ENCODE data around the gene GNAI3. TPM values are rescaled to one million over a fixed set of nuclear protein-coding genes. Genes with fewer than 3 reads are reported as not detected.
A peak's percentile ranks its signal among the peaks of the same experiment; 100 is the strongest.

The GNAI3 gene
- total and polyA plus RNA-seq, 2 of the 8 experiments (the other 6 are each of a cell fraction or from before 2014, with no cell fraction given) = 4.0 to 9.8 TPM

DNA sequence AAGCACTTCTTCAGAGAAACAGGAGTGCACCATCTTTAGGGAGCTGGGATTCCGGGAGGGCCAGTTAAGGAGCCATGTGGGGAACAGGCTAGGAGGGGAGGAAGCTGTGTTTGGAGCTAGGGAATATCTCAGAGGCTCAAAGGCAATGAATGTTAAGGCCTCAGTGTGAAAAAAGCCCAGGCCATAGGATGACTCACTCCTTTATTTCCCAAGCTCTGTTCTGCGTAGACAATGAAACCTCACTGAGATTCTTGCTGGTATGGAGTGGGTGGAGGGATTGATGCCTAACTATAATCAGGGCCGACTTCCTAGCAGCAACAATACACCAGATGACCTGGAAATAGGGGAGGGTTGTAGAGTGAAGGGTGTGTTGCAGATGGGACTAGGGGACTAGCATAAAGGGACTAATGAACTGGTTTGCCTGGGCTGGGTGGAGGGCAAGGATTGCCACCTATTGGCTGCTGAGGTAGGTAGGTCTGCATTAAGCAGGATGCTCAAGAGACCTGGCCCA, 68.9 kb downstream of the GNAI3 start:
- Histone ChIP-seq H3K79me1 (ENCODE audit: low read depth, low read length) (peaks cover 7% of the 10 kb centered on the region), H2BK15ac (ENCODE audit: low read length) (0 out of 2 replicates have a peak overlapping the region, but pooled peaks have one; percentile 40), H3K36me3 (ENCODE audit: control insufficient read depth in 2 of 4, insufficient read depth in 4 of 4, low read length in 3 of 4) (no peaks in the 10 kb centered on the region), H2BK5ac (ENCODE audit: low read depth, low read length) (no peak overlapping the region), H3K4me1 (replicated peaks in 1 of 4; ENCODE audit: control insufficient read depth in 3 of 4, insufficient read depth in 4 of 4, low read length in 3 of 4) (peaks cover 4 to 23% (median 12%) of the 10 kb centered on the region in 4 experiments), H3K56ac (replicated peaks; ENCODE audit: insufficient read length, low read depth, low read length) (no peak overlapping the region), H4K8ac (ENCODE audit: extremely low read depth, insufficient read depth, low read length) (no peak overlapping the region), H2BK20ac (ENCODE audit: low read length) (peak overlapping the region; percentile 25; the same call in 1 of the 2 replicates), H3K79me2 (ENCODE audit: control insufficient read depth in 1 of 2, insufficient read depth in 2 of 2, low read length in 2 of 2) (peaks cover 0 to 14% of the 10 kb centered on the region in 2 experiments; a peak in 2 of 4 replicates), H3K4ac (replicated peaks; ENCODE audit: insufficient read length, low read depth, low read length) (no peak overlapping the region), H2AFZ (ENCODE audit: low read length) (peak overlapping the region; percentile 91; the same call in 1 of the 2 replicates), H3K9me3 (ENCODE audit: insufficient read depth in 2 of 2, low read depth in 1 of 2, low read length in 1 of 2) (no peaks in the 10 kb centered on the region), H3K4me2 (ENCODE audit: insufficient read depth in 1 of 2, low read depth in 2 of 2, low read length in 2 of 2) (peak overlapping the region; percentile 15 to 30; a peak in 3 of 4 replicates), H2BK120ac (replicated peaks; ENCODE audit: low read depth, low read length) (no peak overlapping the region), H4K5ac (ENCODE audit: insufficient read length, low read depth, low read length) (no peak overlapping the region), H3K4me3 (ENCODE audit: extremely low read depth in 1 of 4, insufficient read depth in 2 of 4, low read depth in 3 of 4, low read length in 4 of 4) (no peak overlapping the region), H2AK5ac (ENCODE audit: low read depth, low read length) (no peak overlapping the region), H4K91ac (replicated peaks; ENCODE audit: insufficient read length, low read length) (no peak overlapping the region), H3K18ac (ENCODE audit: extremely low read depth, low read length) (no peak overlapping the region; the same call in 1 of the 2 replicates), H4K20me1 (replicated peaks in 1 of 2; ENCODE audit: control insufficient read depth in 1 of 2, insufficient read depth in 2 of 2, low read length in 2 of 2) (peaks cover 0 to 11% of the 10 kb centered on the region in 2 experiments), H3K27ac (ENCODE audit: low read depth, low read length) (peak overlapping the region; percentile 26; the same call in 1 of the 2 replicates), H3K9ac (replicated peaks in 1 of 4; ENCODE audit: extremely low read depth in 1 of 4, low read depth in 3 of 4, low read length in 3 of 4) (no peak overlapping the region), H3K23ac (ENCODE audit: insufficient read length) (no peak overlapping the region), H3K27me3 (replicated peaks in 1 of 4; ENCODE audit: control insufficient read depth in 3 of 4, extremely low read depth in 1 of 4, insufficient read depth in 3 of 4, low read length in 3 of 4) (no peaks in the 10 kb centered on the region), H3K14ac (ENCODE audit: insufficient read length) (no peak overlapping the region), H2BK12ac (ENCODE audit: low read depth, low read length) (0 out of 2 replicates have a peak overlapping the region, but pooled peaks have one; percentile 70), H3K23me2 (ENCODE audit: low read depth, low read length) (peaks cover 16% of the 10 kb centered on the region)
- DNase-seq (ENCODE audit: low read depth in 1 of 2, low spot score in 2 of 2) (no peak), FAIRE-seq (no peak)
- ChIA-PET POLR2A (ENCODE audit: partially characterized antibody) (interaction anchor here (1.2 to 2.0 kb wide), 6 partner anchors 8 to 69 kb away, joined by 3 to 11 read pairs (median 7); partner anchors contain the start of gene GNAI3), CTCF (ENCODE audit: partially characterized antibody) (interaction anchor here (0.7 to 6.8 kb wide), 18 partner anchors 9 to 159 kb away, joined by 3 to 92 read pairs (median 4); no protein-coding TSS in a partner anchor)
- 39% methylated on average over 3 of the region's 3 CpGs; no CpG with 5 or more reads in 1 of the 2 experiments for WGBS, 2 experiments (ENCODE audit: extremely low coverage in 1 of 2, insufficient coverage in 1 of 2, insufficient read length in 1 of 2, insufficient replicate concordance in 2 of 2, low coverage in 1 of 2, low lambda C conversion rate in 2 of 2, missing lambda C conversion rate in 1 of 2)
- TF ChIP-seq BCL11A (IDR thresholded peaks at IDR 0.05; ENCODE audit: low read depth in 2 of 2, low read length in 2 of 2) (no peak), RXRA (IDR thresholded peaks at IDR 0.05; ENCODE audit: insufficient read depth, low read depth, low read length) (no peak), MAX (IDR thresholded peaks at IDR 0.05) (peak; percentile 16; the same call in 1 of the 2 replicates), SP1 (IDR thresholded peaks at IDR 0.05; ENCODE audit: low read depth, low read length) (0 out of 2 replicates have a peak, but pooled peaks have one; percentile 14), ZNF274 (IDR thresholded peaks at IDR 0.05; ENCODE audit: borderline replicate concordance, extremely low read depth, low read length) (no peak), JUND (IDR thresholded peaks at IDR 0.05; ENCODE audit: low read length) (peak; percentile 94), RAD21 (IDR thresholded peaks at IDR 0.05 in 1 of 2, conservative IDR thresholded peaks at IDR 0.05 in 1 of 2; ENCODE audit: low read depth in 2 of 2, low read length in 2 of 2) (peak; percentile 29 to 46; a peak in 3 of 4 replicates), EGR1 (IDR thresholded peaks at IDR 0.05; ENCODE audit: borderline replicate concordance, low read depth, low read length) (peak; percentile 74; the same call in 1 of the 2 replicates), CHD2 (IDR thresholded peaks at IDR 0.05; ENCODE audit: low read length) (no peak), ATF3 (IDR thresholded peaks at IDR 0.05; ENCODE audit: insufficient read depth, low read depth, low read length) (peak; percentile 35; the same call in 1 of the 2 replicates), CBX5 (IDR thresholded peaks at IDR 0.05; ENCODE audit: low read depth, low read length) (no peak)

All from H1 (cell line).